Measurements from ENCODE around the gene MAGI1. TPM values are rescaled to one million over a fixed set of nuclear protein-coding genes. Genes with fewer than 3 reads are reported as not detected.

MAGI1 gene
- total and polyA plus RNA-seq, 2 donors (not counting 1 experiment from before 2014, with no cell fraction given): 15.7 to 23.7 TPM

DNA sequence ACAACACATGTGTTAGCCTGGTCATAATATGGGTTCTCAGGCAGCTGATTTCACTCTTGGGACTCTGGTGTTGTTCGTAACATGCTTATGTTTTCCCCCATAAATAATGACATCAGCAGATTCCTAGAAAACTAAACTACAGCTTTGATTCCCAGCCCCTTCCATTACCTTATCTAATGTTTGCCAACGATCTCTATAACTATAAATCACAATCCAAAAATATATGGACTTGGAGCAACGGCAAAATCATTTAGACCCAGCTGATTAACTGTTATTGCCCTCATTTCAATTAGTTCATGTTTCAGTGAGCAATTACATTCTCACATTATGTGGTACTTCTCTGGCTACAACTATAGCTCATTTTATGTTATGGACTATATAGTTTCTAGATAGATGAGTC, 531.3 kb downstream of the MAGI1 start:
- Histone ChIP-seq H3K27me3 (ENCODE audit: control insufficient read depth, insufficient read depth, low read length) (no peaks in the 10 kb centered on the region), H3K79me2 (ENCODE audit: control insufficient read depth, insufficient read depth, low read length) (no peaks in the 10 kb centered on the region), H3K4me1 (ENCODE audit: control insufficient read depth, extremely low read depth, insufficient read depth, low read length) (no peaks in the 10 kb centered on the region), H3K9me3 (ENCODE audit: control insufficient read depth, insufficient read depth, low read depth, low read length) (no peaks in the 10 kb centered on the region), H3K4me2 (ENCODE audit: extremely low read depth, insufficient read depth, low read length) (no peak overlapping the region), H2AFZ (ENCODE audit: low read length) (no peak overlapping the region), H3K9ac (ENCODE audit: insufficient read depth, low read length) (no peak overlapping the region), H3K27ac (ENCODE audit: insufficient read depth, low read length) (no peak overlapping the region), H4K20me1 (ENCODE audit: control insufficient read depth, extremely low read depth, insufficient read depth, low read length) (no peaks in the 10 kb centered on the region), H3K4me3 (replicated peaks in 1 of 4; ENCODE audit: control extremely low read depth in 1 of 4, insufficient read depth in 1 of 4, low read depth in 3 of 4, low read length in 4 of 4) (no peak overlapping the region), H3K36me3 (ENCODE audit: control insufficient read depth, insufficient read depth, low read length) (no peaks in the 10 kb centered on the region)
- TF ChIP-seq, protein P1, sequence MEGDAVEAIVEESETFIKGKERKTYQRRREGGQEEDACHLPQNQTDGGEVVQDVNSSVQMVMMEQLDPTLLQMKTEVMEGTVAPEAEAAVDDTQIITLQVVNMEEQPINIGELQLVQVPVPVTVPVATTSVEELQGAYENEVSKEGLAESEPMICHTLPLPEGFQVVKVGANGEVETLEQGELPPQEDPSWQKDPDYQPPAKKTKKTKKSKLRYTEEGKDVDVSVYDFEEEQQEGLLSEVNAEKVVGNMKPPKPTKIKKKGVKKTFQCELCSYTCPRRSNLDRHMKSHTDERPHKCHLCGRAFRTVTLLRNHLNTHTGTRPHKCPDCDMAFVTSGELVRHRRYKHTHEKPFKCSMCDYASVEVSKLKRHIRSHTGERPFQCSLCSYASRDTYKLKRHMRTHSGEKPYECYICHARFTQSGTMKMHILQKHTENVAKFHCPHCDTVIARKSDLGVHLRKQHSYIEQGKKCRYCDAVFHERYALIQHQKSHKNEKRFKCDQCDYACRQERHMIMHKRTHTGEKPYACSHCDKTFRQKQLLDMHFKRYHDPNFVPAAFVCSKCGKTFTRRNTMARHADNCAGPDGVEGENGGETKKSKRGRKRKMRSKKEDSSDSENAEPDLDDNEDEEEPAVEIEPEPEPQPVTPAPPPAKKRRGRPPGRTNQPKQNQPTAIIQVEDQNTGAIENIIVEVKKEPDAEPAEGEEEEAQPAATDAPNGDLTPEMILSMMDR (conservative IDR thresholded peaks at IDR 0.05 in 1 of 2, IDR thresholded peaks at IDR 0.05 in 1 of 2; ENCODE audit: low read depth in 1 of 2, low read length in 2 of 2): no peak
- TF ChIP-seq EZH2 (IDR thresholded peaks at IDR 0.05; ENCODE audit: low read length, missing control alignments): no peak
- DNase-seq (ENCODE audit: low read depth in 2 of 2): no peak

DNA sequence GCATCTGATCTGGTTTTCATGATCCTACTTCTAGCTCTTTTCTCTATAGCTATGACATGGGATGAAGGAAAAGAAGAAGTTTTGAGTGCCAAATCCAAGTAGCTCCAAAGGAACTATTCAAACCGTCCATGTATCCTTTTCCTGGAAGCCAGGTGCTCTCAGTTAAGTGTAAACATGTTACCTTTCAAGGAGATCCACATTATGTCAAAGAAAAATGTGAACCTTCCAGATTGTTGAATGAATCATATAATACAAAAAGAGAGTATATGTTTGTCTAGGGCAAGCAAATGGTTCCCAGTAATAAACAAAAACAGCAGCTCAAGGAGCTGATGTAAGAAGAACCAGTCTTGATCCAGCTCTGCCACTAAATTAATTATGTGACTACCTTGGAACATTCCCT, 534.9 kb downstream of the MAGI1 start:
- no peak overlapping the region for H3K9ac ChIP-seq (ENCODE audit: insufficient read depth, low read length)
- H3K9me3 ChIP-seq (ENCODE audit: control insufficient read depth, insufficient read depth, low read depth, low read length): no peaks in the 10 kb centered on the region
- TF ChIP-seq, protein P1 (conservative IDR thresholded peaks at IDR 0.05 in 1 of 2, IDR thresholded peaks at IDR 0.05 in 1 of 2; ENCODE audit: low read depth in 1 of 2, low read length in 2 of 2): no peak
- no peak for TF ChIP-seq EZH2 (IDR thresholded peaks at IDR 0.05; ENCODE audit: low read length, missing control alignments)
- no peak for DNase-seq (ENCODE audit: low read depth in 2 of 2)
- no peaks in the 10 kb centered on the region for H3K36me3 ChIP-seq (ENCODE audit: control insufficient read depth, insufficient read depth, low read length)
- H4K20me1 ChIP-seq (ENCODE audit: control insufficient read depth, extremely low read depth, insufficient read depth, low read length): no peaks in the 10 kb centered on the region
- no peak overlapping the region for H3K4me2 ChIP-seq (ENCODE audit: extremely low read depth, insufficient read depth, low read length)
- no peak overlapping the region for H3K27ac ChIP-seq (ENCODE audit: insufficient read depth, low read length)
- H2AFZ ChIP-seq (ENCODE audit: low read length): no peak overlapping the region
- no peaks in the 10 kb centered on the region for H3K79me2 ChIP-seq (ENCODE audit: control insufficient read depth, insufficient read depth, low read length)
- H3K27me3 ChIP-seq (ENCODE audit: control insufficient read depth, insufficient read depth, low read length): no peaks in the 10 kb centered on the region
- H3K4me3 ChIP-seq (replicated peaks in 1 of 4; ENCODE audit: control extremely low read depth in 1 of 4, insufficient read depth in 1 of 4, low read depth in 3 of 4, low read length in 4 of 4): no peak overlapping the region
- H3K4me1 ChIP-seq (ENCODE audit: control insufficient read depth, extremely low read depth, insufficient read depth, low read length): no peaks in the 10 kb centered on the region

DNA sequence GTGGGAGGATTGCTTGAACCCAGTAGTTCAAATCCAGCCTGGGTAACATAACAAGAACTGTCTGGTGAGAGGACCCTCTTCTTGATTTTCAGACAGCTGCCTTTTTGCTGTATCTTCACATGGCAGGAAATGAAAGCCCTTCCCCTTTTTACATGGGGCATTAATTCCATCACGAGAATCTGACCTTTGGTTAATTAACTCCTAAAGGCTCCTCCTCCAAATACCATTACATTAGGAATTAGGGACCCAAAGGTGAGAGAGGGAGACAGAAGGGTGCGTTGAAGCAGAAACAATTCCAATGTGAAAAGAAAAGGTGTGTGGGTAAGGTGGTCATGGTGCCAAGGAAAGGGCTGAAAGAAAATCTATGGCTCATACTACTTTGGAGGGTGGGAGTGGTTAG, 536.2 kb downstream of the MAGI1 start:
- Histone ChIP-seq H3K9me3 (ENCODE audit: control insufficient read depth, insufficient read depth, low read depth, low read length) (no peaks in the 10 kb centered on the region), H2AFZ (ENCODE audit: low read length) (no peak overlapping the region), H3K4me3 (replicated peaks in 1 of 4; ENCODE audit: control extremely low read depth in 1 of 4, insufficient read depth in 1 of 4, low read depth in 3 of 4, low read length in 4 of 4) (no peak overlapping the region), H3K4me2 (ENCODE audit: extremely low read depth, insufficient read depth, low read length) (no peak overlapping the region), H3K9ac (ENCODE audit: insufficient read depth, low read length) (no peak overlapping the region), H3K4me1 (ENCODE audit: control insufficient read depth, extremely low read depth, insufficient read depth, low read length) (no peaks in the 10 kb centered on the region), H4K20me1 (ENCODE audit: control insufficient read depth, extremely low read depth, insufficient read depth, low read length) (no peaks in the 10 kb centered on the region), H3K27me3 (ENCODE audit: control insufficient read depth, insufficient read depth, low read length) (no peaks in the 10 kb centered on the region), H3K79me2 (ENCODE audit: control insufficient read depth, insufficient read depth, low read length) (no peaks in the 10 kb centered on the region), H3K27ac (ENCODE audit: insufficient read depth, low read length) (no peak overlapping the region), H3K36me3 (ENCODE audit: control insufficient read depth, insufficient read depth, low read length) (no peaks in the 10 kb centered on the region)
- TF ChIP-seq EZH2 (IDR thresholded peaks at IDR 0.05; ENCODE audit: low read length, missing control alignments): no peak
- TF ChIP-seq, protein P1 (conservative IDR thresholded peaks at IDR 0.05 in 1 of 2, IDR thresholded peaks at IDR 0.05 in 1 of 2; ENCODE audit: low read depth in 1 of 2, low read length in 2 of 2): no peak
- DNase-seq (ENCODE audit: low read depth in 2 of 2): no peak
